Gastrocnemius medialis (tissue), 4 donors: ENCODE results near the gene GRPEL2. TPM values are rescaled to one million over a fixed set of nuclear protein-coding genes. Genes with fewer than 3 reads are reported as not detected.

Source experiments
- ATAC-seq, 2 donors: fragments of 150-250 bp; one replicate each; pipeline ENCODE4 v1.9.1; 2016
- DNase-seq, 2 donors: peaks; one replicate each; pipeline ENCODE4 v3.0.0-alpha.2; 2019
- H3K27ac ChIP-seq, 4 donors: fragments of 200-600 bp; sonication (generic); 1 replicate in 1 of 4; 2 replicates in 3 of 4; pipeline ENCODE4 v1.5.1; 2016 to 2018; ENCODE audit warnings: mild to moderate bottlenecking in 2 of 4, moderate library complexity in 1 of 4
- H3K27me3 ChIP-seq, 3 donors: fragments of 200-600 bp; sonication (generic) in 2 of 3; 1 replicate in 1 of 3; 2 replicates in 2 of 3; pipeline versions ENCODE4 v1.5.1 to v1.6.0; 2016 to 2019; ENCODE audit warnings: mild to moderate bottlenecking in 1 of 3, moderate library complexity in 1 of 3
- H3K36me3 ChIP-seq, 2 donors: fragments of 200-600 bp; sonication (generic) in 1 of 2; one replicate each; pipeline ENCODE4 v1.5.1; 2017 to 2018
- H3K4me1 ChIP-seq, 2 donors: fragments of 200-600 bp; sonication (generic) in 1 of 2; one replicate each; pipeline ENCODE4 v1.5.1; 2016 to 2017; ENCODE audit warnings: mild to moderate bottlenecking in 2 of 2
- H3K4me3 ChIP-seq, 4 donors: fragments of 200-600 bp; sonication (generic) in 3 of 4; 1 replicate in 1 of 4; 2 replicates in 3 of 4; pipeline ENCODE4 v1.5.1; 2016 to 2019; ENCODE audit warnings: mild to moderate bottlenecking in 2 of 4
- H3K9me3 ChIP-seq, 3 donors: fragments of 200-600 bp; sonication (generic) in 2 of 3; 1 replicate in 1 of 3; 2 replicates in 2 of 3; pipeline ENCODE4 v1.5.1; 2016 to 2019
- CTCF ChIP-seq, 5 experiments: fragments of 450-650 bp in 3 of 5; fragments of 200-600 bp in 2 of 5; sonication (generic) in 2 of 5; IDR thresholded peaks in 4 of 5; conservative IDR thresholded peaks in 1 of 5; 1 replicate in 4 of 5; 2 replicates in 1 of 5; pipeline ENCODE4 v1.5.1; 2016 to 2019; ENCODE audit warnings: antibody characterized with exemption in 5 of 5, mild to moderate bottlenecking in 3 of 5, moderate library complexity in 3 of 5
- POLR2A ChIP-seq, 2 donors: fragments of 450-650 bp; IDR thresholded peaks; one replicate each; pipeline ENCODE4 v1.6.1; 2017; ENCODE audit warnings: antibody characterized with exemption in 2 of 2, mild to moderate bottlenecking in 2 of 2, moderate library complexity in 2 of 2
- in situ Hi-C, 4 donors: fragments of 200-750 bp; cut with MboI; loops; one replicate each; pipeline versions ENCODE4 v1.15.0 to v1.8.0; 2017; ENCODE audit warnings: low sequenced_read_pairs in 4 of 4
- intact Hi-C: fragments of 100-400 bp; cut with DNase I; formaldehyde crosslinking; loops from one replicate; pipeline ENCODE4 v1.15.1; 2023; ENCODE audit warnings: low total_unique reads
- total RNA-seq, 4 donors: library from RNA; depleted of rRNA; stranded (reverse); fragments of >200 nt; gene quantifications; one replicate each; pipeline versions ENCODE4 v1.1.0 to v1.2.3, GENCODE V29; 2016

GRPEL2 gene, protein sequence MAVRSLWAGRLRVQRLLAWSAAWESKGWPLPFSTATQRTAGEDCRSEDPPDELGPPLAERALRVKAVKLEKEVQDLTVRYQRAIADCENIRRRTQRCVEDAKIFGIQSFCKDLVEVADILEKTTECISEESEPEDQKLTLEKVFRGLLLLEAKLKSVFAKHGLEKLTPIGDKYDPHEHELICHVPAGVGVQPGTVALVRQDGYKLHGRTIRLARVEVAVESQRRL
- total RNA-seq: 10 to 100 TPM in 2 of 4 donors, 1 to 10 TPM in 2; 7.8 to 13.3 (median 9.9) TPM

GRCh38 chr5:149345147-149345891 lies at the start of gene GRPEL2:
GRPEL2 (plus strand) TSS chr5:149345499; CDS start chr5:149345540, 41 bp downstream.
- H3K27me3 ChIP-seq: no peaks in the 10 kb centered on the region
- intact Hi-C loops (loop anchor here (5.0 to 10.0 kb wide), 3 partner anchors 73 to 961 kb away; partner anchors contain the start of genes AFAP1L1, FBXO38, HMGXB3 and TIGD6), in situ Hi-C loops (no loop called here)
- no peaks in the 10 kb centered on the region for H3K9me3 ChIP-seq
- DNase-seq: peak; percentile 93 to 95
- TF ChIP-seq POLR2A (IDR thresholded peaks at IDR 0.05) (peak; percentile 57 to 69), CTCF (IDR thresholded peaks at IDR 0.05 in 4 of 5, conservative IDR thresholded peaks at IDR 0.05 in 1 of 5) (no peak)
- H3K27ac ChIP-seq: peak within 1 kb of the TSS; percentile 84 to 89 (median 87)
- peak within 1 kb of the TSS; percentile 58 to 96 (median 79) for H3K4me3 ChIP-seq
- peaks cover 0 to 39% of the 10 kb centered on the region in 2 donors for H3K36me3 ChIP-seq
- peaks cover 13 to 16% of the 10 kb centered on the region in 2 donors for H3K4me1 ChIP-seq
- peak; percentile 99 for ATAC-seq

DNA sequence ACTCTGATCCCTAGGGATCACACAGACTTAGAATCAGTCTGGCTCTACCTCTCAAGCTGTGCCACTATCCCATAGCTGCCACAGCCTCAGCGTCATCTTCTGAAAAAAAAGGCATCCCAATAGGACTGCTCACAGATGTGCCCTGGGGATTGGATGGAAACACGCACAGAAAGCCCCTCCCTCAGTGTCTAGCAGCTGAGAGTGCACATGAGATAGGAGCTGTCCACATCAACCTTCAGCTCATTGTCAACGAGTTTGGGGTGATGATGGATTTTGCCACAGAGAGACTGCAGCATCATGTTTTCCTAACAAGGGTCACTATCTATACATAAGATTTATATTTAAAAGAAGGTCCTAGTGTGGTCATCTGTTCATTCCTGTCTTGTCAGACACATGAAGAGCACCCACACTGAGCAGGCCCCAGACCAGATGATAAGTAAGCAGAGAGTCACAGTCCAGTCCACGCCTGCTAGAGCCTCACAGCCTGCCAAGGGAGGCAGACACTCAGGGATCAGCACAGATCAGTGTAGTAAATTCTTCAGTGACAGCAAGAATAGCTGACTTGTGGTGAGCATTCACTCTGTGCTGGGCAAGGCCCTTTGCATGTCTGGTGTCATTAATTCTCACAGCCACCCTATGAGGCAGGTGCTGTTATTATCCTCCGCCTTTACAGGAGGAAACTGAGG lies 47.8 kb upstream of the GRPEL2 start:
- peak overlapping the region; percentile 12 to 72 (median 64) for H3K27ac ChIP-seq
- intact Hi-C loops: no loop called here
- H3K4me3 ChIP-seq: no peak overlapping the region
- no peak for ATAC-seq
- peaks cover 0 to 8% of the 10 kb centered on the region in 2 donors for H3K36me3 ChIP-seq
- in situ Hi-C loops: no loop called here
- no peaks in the 10 kb centered on the region for H3K9me3 ChIP-seq
- H3K4me1 ChIP-seq: peaks cover 21 to 68% of the 10 kb centered on the region in 2 donors
- no peaks in the 10 kb centered on the region for H3K27me3 ChIP-seq
- TF ChIP-seq CTCF (IDR thresholded peaks at IDR 0.05 in 4 of 5, conservative IDR thresholded peaks at IDR 0.05 in 1 of 5) (no peak), POLR2A (IDR thresholded peaks at IDR 0.05) (no peak)
- no peak for DNase-seq

GRCh38 chr5:149298163-149298562 lies 47.1 kb upstream of the GRPEL2 start:
- H3K4me1 ChIP-seq: peaks cover 21 to 68% of the 10 kb centered on the region in 2 donors
- H3K9me3 ChIP-seq: no peaks in the 10 kb centered on the region
- ATAC-seq: no peak
- H3K36me3 ChIP-seq: peaks cover 0 to 14% of the 10 kb centered on the region in 2 donors
- no peak overlapping the region for H3K4me3 ChIP-seq
- DNase-seq: no peak
- intact Hi-C loops: no loop called here
- in situ Hi-C loops: no loop called here
- TF ChIP-seq CTCF (IDR thresholded peaks at IDR 0.05 in 4 of 5, conservative IDR thresholded peaks at IDR 0.05 in 1 of 5) (no peak), POLR2A (IDR thresholded peaks at IDR 0.05) (no peak)
- H3K27ac ChIP-seq: peak overlapping the region; percentile 15 to 72 (median 64)
- no peaks in the 10 kb centered on the region for H3K27me3 ChIP-seq

- H3K27me3 ChIP-seq: no peaks in the 10 kb centered on the region
- H3K4me1 ChIP-seq: peaks cover 21 to 66% of the 10 kb centered on the region in 2 donors
- in situ Hi-C loops: no loop called here
- H3K27ac ChIP-seq: peak overlapping the region; percentile 15 to 72 (median 64)
- H3K36me3 ChIP-seq: peaks cover 0 to 21% of the 10 kb centered on the region in 2 donors
- intact Hi-C loops: no loop called here
- ATAC-seq (peak; percentile 43 to 56), DNase-seq (no peak)
- TF ChIP-seq CTCF (IDR thresholded peaks at IDR 0.05 in 4 of 5, conservative IDR thresholded peaks at IDR 0.05 in 1 of 5): no peak
- no peak for TF ChIP-seq POLR2A (IDR thresholded peaks at IDR 0.05)
- no peaks in the 10 kb centered on the region for H3K9me3 ChIP-seq
- H3K4me3 ChIP-seq: no peak overlapping the region
Measured at GRCh38 chr5:149298842-149299404, 46.4 kb upstream of the GRPEL2 start.
